Lower leg skin (tissue), 3 donors: ENCODE results near the gene TTC17.

Experiments
- POLR2A ChIP-seq, 2 donors: fragments of 450-650 bp; IDR thresholded peaks; one replicate each; pipeline ENCODE4 v1.6.1; 2016 to 2017; ENCODE audit warnings: antibody characterized with exemption in 2 of 2, mild to moderate bottlenecking in 1 of 2, moderate library complexity in 1 of 2
- TF ChIP-seq, protein P1 (sequence below), 3 donors: fragments of 450-650 bp; IDR thresholded peaks; one replicate each; pipeline ENCODE4 v1.5.1; 2016; ENCODE audit warnings: antibody characterized with exemption in 3 of 3, mild to moderate bottlenecking in 3 of 3, moderate library complexity in 2 of 3

DNA sequence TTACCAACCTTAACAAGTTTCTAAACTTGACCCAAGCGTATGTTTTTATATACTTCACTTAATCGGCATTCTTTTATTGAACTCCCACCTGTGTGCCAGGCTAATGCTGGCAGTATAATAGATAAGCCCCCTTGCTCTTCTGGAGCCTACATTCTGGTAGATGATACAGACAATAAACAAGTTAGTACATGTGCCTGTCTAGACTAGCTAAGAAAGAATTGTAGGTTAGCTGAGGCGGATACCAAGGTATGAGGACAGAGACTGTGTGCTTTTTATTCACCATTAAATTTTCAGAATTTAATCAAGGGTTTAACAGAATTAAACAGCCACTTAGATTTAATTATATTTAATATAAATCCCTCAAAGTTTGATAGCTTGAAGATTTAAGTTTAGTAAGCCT is 45.7 kb downstream of the TTC17 start:
- TF ChIP-seq, protein P1, sequence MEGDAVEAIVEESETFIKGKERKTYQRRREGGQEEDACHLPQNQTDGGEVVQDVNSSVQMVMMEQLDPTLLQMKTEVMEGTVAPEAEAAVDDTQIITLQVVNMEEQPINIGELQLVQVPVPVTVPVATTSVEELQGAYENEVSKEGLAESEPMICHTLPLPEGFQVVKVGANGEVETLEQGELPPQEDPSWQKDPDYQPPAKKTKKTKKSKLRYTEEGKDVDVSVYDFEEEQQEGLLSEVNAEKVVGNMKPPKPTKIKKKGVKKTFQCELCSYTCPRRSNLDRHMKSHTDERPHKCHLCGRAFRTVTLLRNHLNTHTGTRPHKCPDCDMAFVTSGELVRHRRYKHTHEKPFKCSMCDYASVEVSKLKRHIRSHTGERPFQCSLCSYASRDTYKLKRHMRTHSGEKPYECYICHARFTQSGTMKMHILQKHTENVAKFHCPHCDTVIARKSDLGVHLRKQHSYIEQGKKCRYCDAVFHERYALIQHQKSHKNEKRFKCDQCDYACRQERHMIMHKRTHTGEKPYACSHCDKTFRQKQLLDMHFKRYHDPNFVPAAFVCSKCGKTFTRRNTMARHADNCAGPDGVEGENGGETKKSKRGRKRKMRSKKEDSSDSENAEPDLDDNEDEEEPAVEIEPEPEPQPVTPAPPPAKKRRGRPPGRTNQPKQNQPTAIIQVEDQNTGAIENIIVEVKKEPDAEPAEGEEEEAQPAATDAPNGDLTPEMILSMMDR (IDR thresholded peaks at IDR 0.05), result no peak
- no peak for TF ChIP-seq POLR2A (IDR thresholded peaks at IDR 0.05)
